DOHH2 (cell line): ENCODE data around the gene PDE9A.

Experiments used
- H3F3A ChIP-seq: fragments of 200-600 bp; sonication (generic), shearing (Covaris generic); 2 replicates; pipeline ENCODE4 v1.6.0; 2016; ENCODE audit warnings: antibody characterized with exemption, mild to moderate bottlenecking; ENCODE audit not compliant: control insufficient read depth, insufficient read depth
- H3K27ac ChIP-seq: fragments of 200-600 bp; sonication (generic); 2 replicates; pipeline ENCODE4 v1.5.1; 2014; ENCODE audit warnings: low read depth, mild to moderate bottlenecking, low read length, moderate library complexity
- H3K27me3 ChIP-seq: fragments of 200-600 bp; sonication (generic); 2 replicates; pipeline ENCODE4 v1.6.1; 2014; ENCODE audit warnings: mild to moderate bottlenecking, low read length, mixed read lengths; ENCODE audit not compliant: control insufficient read depth
- H3K36me3 ChIP-seq: fragments of 200-600 bp; sonication (generic); 2 replicates; pipeline ENCODE4 v1.6.1; 2014; ENCODE audit warnings: mild to moderate bottlenecking, low read length, moderate library complexity, mixed read lengths; ENCODE audit not compliant: control insufficient read depth
- H3K4me1 ChIP-seq: fragments of 200-600 bp; sonication (generic); 2 replicates; pipeline ENCODE4 v1.6.1; 2014; ENCODE audit warnings: mild to moderate bottlenecking, low read length, mixed read lengths; ENCODE audit not compliant: control insufficient read depth
- H3K4me2 ChIP-seq: fragments of 200-600 bp; sonication (generic); 2 replicates; pipeline ENCODE4 v1.6.0; 2014; ENCODE audit warnings: mild to moderate bottlenecking, low read length, moderate library complexity
- H3K4me3 ChIP-seq: fragments of 200-600 bp; sonication (generic); 2 replicates; pipeline ENCODE4 v1.5.1; 2014; ENCODE audit warnings: mild to moderate bottlenecking, low read length, mixed read lengths
- H3K79me2 ChIP-seq: fragments of 200-600 bp; sonication (generic); 2 replicates; pipeline ENCODE4 v1.6.1; 2014; ENCODE audit warnings: mild to moderate bottlenecking, low read length, mixed read lengths; ENCODE audit not compliant: control insufficient read depth
- H3K9me2 ChIP-seq: fragments of 200-600 bp; sonication (generic); replicated peaks from 2 replicates; pipeline ENCODE4 v1.6.1; 2014; ENCODE audit warnings: mild to moderate bottlenecking, low read length, mixed read lengths; ENCODE audit not compliant: control insufficient read depth
- H3K9me3 ChIP-seq: fragments of 200-600 bp; sonication (generic); 2 replicates; pipeline ENCODE4 v1.6.1; 2014; ENCODE audit warnings: antibody characterized with exemption, low read length, mixed read lengths; ENCODE audit not compliant: control insufficient read depth, insufficient read depth
- H4K20me1 ChIP-seq: fragments of 200-600 bp; sonication (generic); 2 replicates; pipeline ENCODE4 v1.6.0; 2014; ENCODE audit warnings: low read depth, mild to moderate bottlenecking, antibody characterized with exemption, low read length, moderate library complexity; ENCODE audit not compliant: control insufficient read depth, insufficient read depth
- EZH2phosphoT487 ChIP-seq: fragments of 200-600 bp; sonication (generic); IDR thresholded peaks from 2 replicates; pipeline ENCODE4 v1.6.1; 2017; ENCODE audit warnings: borderline replicate concordance, mild to moderate bottlenecking, antibody characterized with exemption, low read length, moderate library complexity, mixed read lengths
- TF ChIP-seq, protein P1 (sequence below): fragments of 200-600 bp; sonication (generic); IDR thresholded peaks from one replicate; pipeline ENCODE4 v1.5.1; 2014; ENCODE audit warnings: antibody characterized with exemption, mild to moderate bottlenecking, low read depth, low read length; ENCODE audit not compliant: poor library complexity, severe bottlenecking

Gene PDE9A

GRCh38 chr21:42766739-42767560 is 113.5 kb downstream of the PDE9A start:
- H3K79me2 ChIP-seq: no peaks in the 10 kb centered on the region
- peaks cover 13% of the 10 kb centered on the region for H3K36me3 ChIP-seq
- no peaks in the 10 kb centered on the region for H3K9me2 ChIP-seq
- no peak overlapping the region for H3K4me2 ChIP-seq
- no peak overlapping the region for H3K4me3 ChIP-seq
- H3K9me3 ChIP-seq: no peaks in the 10 kb centered on the region
- no peak for TF ChIP-seq EZH2phosphoT487
- TF ChIP-seq, protein P1, sequence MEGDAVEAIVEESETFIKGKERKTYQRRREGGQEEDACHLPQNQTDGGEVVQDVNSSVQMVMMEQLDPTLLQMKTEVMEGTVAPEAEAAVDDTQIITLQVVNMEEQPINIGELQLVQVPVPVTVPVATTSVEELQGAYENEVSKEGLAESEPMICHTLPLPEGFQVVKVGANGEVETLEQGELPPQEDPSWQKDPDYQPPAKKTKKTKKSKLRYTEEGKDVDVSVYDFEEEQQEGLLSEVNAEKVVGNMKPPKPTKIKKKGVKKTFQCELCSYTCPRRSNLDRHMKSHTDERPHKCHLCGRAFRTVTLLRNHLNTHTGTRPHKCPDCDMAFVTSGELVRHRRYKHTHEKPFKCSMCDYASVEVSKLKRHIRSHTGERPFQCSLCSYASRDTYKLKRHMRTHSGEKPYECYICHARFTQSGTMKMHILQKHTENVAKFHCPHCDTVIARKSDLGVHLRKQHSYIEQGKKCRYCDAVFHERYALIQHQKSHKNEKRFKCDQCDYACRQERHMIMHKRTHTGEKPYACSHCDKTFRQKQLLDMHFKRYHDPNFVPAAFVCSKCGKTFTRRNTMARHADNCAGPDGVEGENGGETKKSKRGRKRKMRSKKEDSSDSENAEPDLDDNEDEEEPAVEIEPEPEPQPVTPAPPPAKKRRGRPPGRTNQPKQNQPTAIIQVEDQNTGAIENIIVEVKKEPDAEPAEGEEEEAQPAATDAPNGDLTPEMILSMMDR: no peak
- H3K27ac ChIP-seq: no peak overlapping the region
- no peaks in the 10 kb centered on the region for H3F3A ChIP-seq
- no peaks in the 10 kb centered on the region for H3K4me1 ChIP-seq
- H3K27me3 ChIP-seq: no peaks in the 10 kb centered on the region
- H4K20me1 ChIP-seq: no peaks in the 10 kb centered on the region

GRCh38 chr21:42767561-42767835 is 114.1 kb downstream of the PDE9A start:
- H3K9me3 ChIP-seq: no peaks in the 10 kb centered on the region
- TF ChIP-seq, protein P1: no peak

GRCh38 chr21:42768324-42769121 is 115.1 kb downstream of the PDE9A start:
- H3K27ac ChIP-seq: no peak overlapping the region
- peaks cover 13% of the 10 kb centered on the region for H3K36me3 ChIP-seq
- no peaks in the 10 kb centered on the region for H3K9me2 ChIP-seq
- H3K4me2 ChIP-seq: no peak overlapping the region
- no peaks in the 10 kb centered on the region for H3F3A ChIP-seq
- H4K20me1 ChIP-seq: no peaks in the 10 kb centered on the region
- no peak overlapping the region for H3K4me3 ChIP-seq
- no peaks in the 10 kb centered on the region for H3K27me3 ChIP-seq
- no peaks in the 10 kb centered on the region for H3K4me1 ChIP-seq
- H3K79me2 ChIP-seq: no peaks in the 10 kb centered on the region
- no peaks in the 10 kb centered on the region for H3K9me3 ChIP-seq
- TF ChIP-seq, protein P1: no peak
- no peak for TF ChIP-seq EZH2phosphoT487

More at GRCh38 chr21:42767561-42767835, 114.1 kb downstream of the PDE9A start:
- Histone ChIP-seq H3K4me1 (no peaks in the 10 kb centered on the region), H3K4me2 (no peak overlapping the region), H3K9me2 (no peaks in the 10 kb centered on the region), H3K27me3 (no peaks in the 10 kb centered on the region), H3K79me2 (no peaks in the 10 kb centered on the region), H3K27ac (no peak overlapping the region), H3F3A (no peaks in the 10 kb centered on the region), H4K20me1 (no peaks in the 10 kb centered on the region), H3K36me3 (peaks cover 13% of the 10 kb centered on the region), H3K4me3 (no peak overlapping the region)
